Activated T-cell treated with anti-CD3 and anti-CD28 coated beads for 4 hours (primary cell): Measurements from ENCODE around the gene RNF5.
"Not testable (repeated sequence)": the region's sequence is repeated elsewhere in the genome, so short reads cannot be mapped to it uniquely, and the experiment has no call there.

Experiments
- DNase-seq: peaks from one replicate; pipeline ENCODE4 v3.0.0-alpha.2; 2020

Gene RNF5

DNA sequence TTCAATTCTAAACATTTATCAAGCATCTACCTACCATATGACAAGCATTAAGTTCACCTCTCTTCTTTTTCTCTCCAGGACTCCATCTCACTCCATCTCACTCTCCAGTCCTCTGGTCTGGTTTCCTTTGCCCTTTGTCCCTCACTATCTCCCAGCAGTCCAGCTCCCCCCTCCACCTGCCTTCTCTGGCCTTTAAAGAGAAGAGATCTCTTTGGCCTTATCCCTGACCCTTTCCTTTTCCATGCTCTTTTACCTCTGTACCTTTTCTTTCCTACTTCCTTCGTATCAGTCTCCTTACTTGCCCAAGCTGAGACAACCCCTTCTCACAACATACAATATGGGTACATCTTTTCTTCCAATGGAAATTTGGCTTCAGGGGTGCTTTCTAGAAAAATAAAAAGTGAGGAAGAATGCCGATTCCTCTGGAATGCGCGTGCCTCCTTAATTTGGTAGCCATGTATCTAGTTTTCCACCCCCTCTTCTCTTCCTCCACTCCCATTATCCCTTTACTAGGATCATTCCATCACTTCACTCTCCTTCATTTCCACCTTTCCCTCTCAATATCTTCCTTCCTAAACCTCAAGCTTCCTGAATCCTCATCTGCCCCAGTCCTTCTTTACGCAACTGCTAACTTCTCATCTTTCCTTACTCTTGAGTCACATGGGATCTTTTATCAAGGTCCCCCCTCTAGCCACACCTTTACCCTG is 1.6 kb upstream of the RNF5 start:
- no peak for DNase-seq

DNA sequence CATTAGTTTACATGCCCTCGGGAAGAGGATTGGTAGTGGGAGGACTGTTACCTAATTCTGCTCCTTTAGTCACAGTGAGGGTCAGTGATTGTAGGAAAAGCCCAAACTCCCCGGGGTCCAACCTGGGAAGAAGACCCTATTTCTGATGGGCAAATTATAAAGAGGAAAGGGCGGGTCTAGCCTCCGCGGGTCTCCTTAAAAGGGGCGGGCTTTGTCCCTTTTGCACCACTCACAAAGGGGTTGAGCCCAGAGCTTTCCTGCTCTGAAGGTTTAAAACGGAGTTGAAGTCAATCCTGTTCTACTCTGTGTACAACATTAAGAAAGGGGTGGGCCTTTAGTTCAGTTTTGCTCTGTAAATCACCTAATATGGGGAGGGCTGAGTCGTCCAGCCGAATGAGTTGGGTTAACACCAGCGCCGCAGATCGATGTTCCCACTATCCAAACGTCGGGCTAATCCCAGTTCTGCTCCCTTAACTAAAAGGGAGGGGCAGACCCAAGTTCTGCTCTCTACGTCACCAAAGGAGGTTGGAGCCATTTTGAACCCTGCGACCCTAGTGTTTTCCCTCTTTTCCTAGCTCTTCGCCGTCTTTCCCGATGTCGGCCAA is 920 bp upstream of the RNF5 start:
- DNase-seq: no peak

DNA sequence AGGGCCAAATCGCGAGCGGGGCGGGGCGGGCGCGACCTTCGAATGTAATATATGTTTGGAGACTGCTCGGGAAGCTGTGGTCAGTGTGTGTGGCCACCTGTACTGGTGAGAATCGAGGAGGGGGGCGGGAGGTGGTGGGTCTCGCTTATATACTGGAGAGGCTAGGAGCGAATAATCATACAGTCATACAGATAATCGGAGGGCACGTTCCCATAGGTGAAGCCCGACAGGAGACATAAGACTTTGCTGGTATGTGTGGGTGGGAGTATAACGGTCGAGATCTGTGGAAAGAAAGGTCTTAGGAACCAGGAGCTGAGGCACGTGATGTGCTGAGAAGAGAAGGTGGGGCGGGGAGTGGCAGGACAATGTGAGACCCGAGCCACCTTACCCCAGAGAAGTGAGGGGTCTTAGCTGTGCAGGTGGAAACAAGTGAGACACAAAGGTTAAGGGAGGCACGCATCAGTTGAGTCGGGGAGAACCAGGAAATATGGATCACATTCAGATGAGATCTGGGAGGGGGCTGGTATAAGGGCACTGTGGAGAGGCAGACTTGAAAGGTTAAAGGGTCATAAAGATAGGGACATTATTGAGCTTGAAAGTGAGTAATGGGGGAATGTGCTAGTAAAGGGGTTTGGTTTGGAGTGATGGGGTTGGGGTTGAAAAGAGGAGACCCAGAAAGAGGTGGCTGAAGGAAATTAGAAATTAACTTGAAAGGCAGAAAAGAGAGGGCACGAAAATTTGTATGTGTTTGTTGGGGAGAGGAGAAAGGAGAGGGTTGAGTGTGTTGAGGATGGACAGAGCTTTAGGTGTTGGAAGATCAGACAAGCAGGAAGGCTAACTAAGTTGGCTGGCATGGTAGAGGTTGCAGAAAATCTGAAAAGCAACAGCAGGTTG is 589 bp downstream of the RNF5 start:
- no peak for DNase-seq

DNA sequence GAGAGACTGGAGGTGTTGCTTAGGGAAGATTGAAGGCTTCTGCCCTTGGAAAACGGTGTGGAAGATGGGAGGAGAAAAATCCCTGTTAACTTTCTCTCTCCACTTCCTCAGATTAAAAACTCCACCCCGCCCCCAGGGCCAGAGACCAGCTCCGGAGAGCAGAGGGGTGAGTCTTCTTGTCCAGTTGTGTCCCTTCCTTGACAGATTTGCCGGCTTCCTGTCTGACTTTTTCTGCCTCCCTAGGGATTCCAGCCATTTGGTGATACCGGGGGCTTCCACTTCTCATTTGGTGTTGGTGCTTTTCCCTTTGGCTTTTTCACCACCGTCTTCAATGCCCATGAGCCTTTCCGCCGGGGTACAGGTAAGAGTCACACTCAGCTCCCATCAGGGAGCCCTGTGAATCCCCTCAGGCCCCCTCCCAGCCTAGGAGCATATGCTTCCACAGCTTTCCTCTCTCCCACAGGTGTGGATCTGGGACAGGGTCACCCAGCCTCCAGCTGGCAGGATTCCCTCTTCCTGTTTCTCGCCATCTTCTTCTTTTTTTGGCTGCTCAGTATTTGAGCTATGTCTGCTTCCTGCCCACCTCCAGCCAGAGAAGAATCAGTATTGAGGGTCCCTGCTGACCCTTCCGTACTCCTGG is 1.7 kb downstream of the RNF5 start:
- DNase-seq: no peak

DNA sequence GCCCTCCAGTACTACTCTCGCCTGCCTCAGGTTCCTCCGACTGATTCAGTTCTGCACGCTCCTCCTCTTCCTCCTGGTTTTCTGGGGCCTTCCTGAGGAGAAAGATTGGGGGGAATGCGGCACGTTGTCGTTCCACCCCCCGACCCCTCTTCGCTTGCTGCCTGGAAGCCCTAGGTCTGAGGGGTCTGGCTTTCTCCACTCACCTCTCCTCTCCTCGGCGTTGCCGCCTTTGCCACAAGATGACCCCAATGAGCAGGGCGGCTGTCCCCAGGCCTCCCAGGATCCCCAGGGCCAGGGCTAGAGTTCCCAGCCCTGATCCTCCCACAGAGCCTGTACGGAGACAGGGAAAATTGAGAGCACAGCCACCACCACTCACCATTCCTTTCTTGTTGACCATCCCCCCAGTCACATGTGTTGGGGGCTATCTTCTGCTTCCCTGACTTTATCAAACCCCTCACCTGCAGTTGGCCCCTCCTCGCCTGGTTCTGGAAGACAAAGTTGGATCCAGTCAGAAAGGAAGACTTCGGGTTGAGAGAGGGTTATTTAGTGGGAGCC is 3.0 kb downstream of the RNF5 start:
- DNase-seq: no peak

DNA sequence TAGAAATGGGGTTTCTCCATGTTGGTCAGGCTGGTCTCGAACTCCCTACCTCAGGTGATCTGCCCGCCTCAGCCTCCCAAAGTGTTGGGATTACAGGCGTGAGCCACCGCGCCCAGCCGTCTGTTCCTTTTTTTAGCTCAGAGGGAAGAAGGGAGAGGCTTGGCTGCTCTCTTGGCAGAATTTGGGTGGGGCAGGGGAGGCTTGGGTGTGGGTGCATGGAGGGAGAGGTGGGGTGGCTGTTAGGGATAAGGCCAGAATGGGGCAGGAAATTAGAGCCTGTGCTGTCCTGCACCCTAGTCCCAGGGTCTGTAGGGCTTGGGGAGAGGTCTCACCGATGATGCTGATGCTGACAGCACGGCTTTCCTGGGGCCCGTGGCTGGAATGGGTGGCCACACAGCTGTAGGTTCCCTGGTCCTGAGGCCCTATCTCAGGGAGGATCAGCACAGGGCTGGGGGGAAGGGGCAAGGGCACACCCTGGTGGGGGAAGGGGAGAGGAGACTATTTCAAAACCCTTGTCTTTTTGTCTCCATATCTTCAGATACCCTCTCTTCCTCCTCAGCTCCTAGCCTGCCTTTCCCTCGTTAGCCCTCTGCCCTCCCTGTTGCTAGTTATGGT is 3.8 kb downstream of the RNF5 start:
- no peak for DNase-seq

DNA sequence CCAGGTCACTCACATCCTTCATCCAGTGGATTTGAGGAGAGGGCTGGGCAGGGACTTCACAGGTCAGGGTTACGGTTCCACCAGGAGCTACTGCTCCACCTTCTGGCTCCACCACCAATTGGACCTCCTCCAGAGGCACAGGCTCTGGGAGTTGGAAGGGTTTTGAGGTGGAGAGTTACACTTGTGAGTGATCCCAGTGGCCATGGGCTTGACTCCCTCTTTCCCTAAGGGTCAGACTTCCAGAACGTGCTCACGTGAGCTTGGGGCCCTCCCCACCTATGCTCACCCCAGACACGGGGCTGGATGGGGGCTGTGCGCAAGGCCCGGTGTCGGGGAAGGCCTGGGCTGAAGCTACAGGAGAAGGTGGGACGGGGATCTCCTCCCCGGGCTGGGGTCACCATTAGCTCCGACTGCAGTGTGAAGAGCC is 4.4 kb downstream of the RNF5 start:
- DNase-seq: no peak

DNA sequence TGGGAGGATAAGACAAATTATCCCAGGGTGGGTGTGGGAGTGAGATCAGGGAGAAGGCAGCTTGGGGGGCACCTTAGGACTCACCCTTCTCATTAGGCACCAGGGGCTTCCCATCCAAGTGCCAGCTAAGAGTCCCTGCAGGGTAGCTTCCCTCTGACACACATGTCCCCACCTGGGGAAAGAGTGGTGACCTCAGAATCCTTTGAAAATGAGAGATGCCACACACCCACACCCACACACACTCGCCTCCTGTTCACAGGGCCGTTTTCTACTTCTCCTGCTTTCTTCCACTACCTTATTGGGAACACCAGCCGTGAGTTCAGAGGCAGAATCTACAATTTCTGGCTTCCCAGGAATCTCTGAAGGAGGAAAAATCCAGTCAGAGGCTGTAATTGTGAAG is 4.8 kb downstream of the RNF5 start:
- no peak for DNase-seq

DNA sequence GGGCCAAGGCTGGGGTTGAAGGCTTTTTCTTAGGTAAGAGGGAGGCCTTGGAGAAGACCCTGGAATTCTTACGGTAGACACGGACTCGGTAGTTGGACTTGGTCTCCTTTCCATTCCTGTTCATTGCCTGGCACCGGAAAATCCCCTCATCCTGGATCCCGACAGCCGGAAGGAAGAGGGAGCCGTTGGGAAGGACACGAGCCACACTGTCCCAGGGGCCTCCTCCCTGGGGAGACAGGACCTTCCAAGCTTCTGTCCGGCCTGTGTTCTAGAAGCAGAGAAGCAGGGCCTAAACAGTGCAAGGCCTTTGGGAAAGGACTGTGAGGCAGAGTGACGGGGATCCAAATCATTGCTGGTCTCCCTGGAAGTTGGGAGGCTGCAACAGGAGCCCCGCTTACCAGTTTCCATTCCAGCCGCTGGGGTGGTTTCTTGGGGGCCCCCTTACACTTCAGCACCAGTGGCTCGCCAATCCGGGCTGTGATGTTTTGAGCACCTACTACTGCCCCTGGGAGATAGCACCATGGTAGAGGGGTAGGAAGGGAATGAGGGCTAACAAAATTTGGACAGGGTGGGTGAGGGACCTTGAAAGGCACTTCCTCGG is 5.4 kb downstream of the RNF5 start:
- no peak for DNase-seq

DNA sequence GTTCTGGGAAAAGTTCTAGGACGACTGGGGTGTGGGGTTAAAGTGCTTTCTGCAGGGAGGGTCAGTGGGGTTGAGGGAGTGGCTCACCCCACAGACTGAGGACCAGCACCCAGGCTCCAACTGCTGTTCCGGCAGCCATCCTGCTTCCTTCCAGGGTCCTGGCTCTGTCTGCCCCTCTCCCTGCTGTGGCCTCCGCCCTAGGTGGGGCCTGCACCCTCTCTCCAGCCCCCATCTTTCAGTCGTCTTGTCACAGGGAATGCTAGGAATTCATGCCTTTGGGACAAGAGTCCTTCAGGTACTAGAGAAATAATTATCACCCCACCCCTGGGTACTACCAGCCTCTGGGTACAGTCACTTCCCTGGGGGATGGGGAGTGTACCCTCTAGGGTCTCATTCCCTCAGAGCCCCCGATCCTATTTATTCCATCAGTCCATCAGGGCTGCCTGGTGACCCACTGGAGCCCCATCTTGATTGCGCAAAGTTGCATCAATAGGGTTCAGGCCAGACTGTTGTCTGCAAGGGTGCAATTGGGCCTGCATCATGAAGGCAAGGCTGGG is 6.0 kb downstream of the RNF5 start, which contains the start of gene AGER:
Gene AGER, minus strand, starts transcription at position 170 of the 557 bp plus-strand sequence. Its CDS starts 31 bp downstream, at position 139.
- DNase-seq: no peak

DNA sequence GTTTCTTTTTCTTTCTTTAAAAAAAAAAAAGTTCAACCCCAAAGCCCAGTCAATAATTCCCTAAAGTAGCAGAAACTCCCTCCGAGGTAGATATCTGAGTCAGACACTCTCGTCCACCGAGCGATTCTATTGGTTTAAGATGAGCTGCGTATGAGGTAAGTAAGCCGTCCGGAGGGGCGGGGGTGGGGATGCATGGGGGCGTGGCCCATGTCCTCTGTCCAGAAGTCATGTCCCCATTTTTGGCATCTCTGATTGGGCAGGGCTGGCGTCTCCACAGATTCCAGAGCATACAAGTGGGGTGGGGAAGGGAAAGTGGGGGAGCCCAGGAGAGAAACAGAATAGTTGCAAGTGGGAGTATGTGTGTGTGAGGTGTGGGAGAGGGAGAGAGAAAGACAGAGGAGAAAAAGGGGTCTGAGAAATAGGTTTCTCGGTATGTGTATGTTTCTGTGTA is 7.5 kb downstream of the RNF5 start:
- DNase-seq: not testable (repeated sequence)

DNA sequence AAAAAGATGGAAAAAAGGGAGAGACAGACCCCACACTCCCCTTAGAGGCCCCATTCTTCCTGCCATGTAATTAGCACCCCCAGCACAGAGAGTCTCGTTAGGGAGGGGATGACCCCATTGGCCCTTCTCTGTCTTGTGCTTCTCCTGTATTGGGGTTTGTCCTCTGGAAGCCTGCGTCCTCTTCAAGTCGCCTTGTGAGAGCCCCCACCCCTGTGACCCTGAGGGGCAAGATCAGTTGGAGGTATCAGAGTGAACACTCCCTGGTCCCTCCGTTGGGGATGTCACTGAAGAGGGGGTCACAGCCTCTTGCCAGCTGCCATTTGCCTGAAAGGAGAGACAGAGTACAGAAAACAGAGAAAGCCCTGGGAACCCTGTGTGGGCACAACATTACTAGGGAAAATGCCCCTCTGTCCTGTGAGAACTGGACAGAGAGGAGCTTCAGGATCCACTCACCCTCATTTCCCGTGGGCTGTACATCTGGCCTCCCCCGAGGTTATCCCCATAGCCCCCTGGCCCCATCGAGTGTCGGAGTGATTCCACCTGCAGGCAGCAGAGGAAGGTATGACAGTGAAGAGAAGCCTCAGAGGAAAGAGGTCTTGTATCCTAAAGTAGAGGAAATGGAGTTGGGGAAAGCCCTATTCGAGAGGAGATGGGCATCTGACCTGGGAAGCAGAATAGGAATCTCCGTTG is 8.1 kb downstream of the RNF5 start:
- not testable (repeated sequence) for DNase-seq

DNA sequence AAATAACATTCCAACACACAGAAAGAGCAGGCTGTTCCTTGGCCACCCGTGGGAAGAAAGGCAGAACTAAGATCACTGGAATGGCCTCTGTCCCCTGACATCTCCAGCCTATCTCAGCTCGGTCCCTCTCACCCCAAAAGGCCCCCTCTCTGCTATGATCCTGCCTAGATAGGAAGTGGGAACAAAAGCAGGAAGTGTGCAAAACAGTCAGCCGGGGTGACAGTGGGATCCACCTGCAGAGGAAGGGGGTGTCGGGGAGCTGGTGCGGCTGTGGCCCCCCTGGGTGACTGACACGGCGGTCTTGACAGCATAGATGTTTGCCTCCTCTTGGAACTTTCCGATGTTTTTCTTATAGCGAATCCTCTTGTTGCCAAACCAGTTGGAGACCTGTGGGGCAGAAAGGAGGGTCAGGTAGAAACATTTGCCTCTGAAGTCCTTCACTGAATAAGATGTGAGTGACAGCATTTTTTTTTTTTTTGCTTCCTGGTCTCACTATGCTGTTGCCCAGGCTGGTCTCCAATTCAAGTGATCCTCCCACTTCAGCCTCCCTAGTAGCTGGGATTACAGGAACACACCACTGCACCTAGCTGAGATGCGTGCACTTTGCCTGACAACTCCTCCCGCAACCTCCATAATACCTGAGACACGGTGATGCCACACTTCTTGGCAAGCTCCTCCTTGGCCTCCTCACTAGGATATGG is 9.0 kb downstream of the RNF5 start:
- DNase-seq: no peak

DNA sequence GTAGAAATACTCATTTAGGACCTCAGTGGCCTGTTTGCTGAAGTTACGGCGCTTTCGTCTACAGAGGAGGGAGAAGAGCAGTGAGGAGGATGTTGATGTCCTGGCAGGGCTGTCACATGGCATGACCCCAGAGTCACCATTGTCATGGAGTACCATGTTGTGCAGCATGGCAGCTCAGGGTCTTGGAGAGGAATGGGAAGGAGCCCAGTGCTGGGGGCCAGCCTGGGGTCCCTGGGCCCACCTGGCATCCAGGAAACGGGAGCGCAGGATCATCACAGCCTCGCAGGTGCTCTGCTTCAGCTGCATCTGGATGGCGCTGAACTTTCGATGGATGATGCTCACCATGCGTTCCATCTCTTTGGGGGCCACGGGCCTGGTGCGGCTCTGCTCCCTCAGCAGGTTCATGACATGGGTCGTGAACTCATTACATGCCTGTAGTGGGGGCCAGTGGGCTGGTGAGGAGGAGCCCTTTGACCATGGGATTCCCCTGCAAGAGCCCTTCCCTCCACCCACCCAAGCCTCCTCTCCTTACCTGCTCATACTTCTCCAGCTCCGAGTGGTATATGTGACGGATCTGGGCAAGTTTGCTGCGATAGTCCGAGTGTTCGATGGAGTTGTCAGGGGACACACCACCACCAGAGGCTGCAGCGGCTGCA is 9.6 kb downstream of the RNF5 start:
- DNase-seq: not testable (repeated sequence)

DNA sequence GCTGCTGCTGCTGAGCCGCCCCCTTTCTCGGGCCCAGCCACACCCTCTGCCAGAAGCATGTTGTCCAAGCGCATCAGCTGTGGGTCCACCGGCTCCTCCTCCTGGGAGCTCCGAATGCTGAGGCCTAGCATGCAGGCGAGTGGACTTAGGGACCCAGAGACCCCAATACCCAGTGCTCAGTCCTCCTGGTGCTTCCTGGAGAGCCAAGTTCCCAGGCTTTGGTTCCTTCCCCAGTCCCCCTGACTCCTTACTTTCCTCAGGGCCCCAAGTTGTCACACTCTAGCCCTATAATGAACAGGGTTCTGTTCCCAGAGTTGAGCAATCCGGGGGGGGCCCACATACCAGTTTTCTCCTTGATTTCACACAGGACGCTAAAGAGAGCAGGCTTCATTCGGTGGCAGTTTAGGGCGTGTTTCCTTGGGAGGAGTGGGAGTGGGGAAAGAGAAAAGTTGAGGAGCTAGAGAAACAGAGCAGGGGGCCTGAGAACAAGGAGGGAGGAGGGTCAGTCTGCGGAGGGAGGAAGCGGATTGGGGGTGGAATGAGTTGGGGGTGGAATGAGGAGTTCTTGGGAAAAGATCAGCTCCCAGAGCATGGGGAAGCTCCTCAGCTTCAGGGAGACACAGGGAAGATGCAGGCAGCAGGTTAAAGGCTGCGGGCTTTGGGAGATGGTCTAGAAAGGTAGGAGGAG is 10.3 kb downstream of the RNF5 start:
- DNase-seq: no peak

DNA sequence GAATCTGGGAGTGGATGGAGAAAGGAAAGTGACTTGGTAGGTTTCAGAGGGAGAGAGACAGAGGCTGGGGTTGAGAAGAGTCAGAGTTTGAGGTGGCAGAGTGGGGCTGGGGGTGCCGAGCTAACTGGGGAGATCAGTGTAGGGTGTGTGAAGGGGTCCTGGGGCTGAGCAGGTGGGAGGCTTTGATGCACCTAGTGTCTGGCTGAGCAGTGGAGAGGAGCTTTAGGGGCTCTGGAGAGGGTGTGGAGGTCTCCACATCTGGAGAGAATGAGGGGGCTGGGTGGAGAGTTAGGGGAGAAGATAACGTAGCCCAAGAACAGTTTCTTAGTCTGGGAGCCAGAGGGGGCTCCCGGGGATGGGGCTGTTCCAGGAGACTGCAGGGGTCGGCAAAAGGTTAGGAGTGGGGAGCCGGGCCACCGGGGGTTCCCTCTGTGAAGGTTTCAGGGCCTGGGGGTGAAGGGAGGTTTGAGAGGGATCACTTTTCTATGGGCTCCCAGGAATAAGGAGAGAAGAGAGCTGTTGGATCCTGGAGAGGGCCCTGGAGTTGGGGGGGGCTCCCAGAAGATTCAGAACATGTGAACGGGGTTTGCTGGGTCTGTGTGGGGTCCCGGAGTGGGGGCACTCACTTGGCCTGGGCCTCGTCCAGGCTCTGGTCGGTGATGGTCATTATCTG is 11.0 kb downstream of the RNF5 start:
- no peak for DNase-seq

DNA sequence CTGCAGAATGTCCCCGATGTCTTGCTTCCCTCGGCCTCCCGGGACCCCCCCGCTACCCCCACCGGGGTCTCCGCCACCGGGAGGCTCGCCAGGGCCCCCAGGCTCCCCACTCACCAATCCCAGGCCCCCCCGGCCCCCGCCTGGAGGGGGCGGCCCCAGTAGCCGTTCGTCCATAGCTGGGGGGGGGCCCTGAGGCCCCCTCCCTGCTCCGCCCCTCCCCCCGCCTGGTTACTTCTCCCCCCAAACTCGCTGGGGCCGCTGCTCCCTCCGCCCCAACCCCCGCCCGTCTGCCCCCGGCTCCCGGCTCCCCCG is 11.5 kb downstream of the RNF5 start:
- DNase-seq: no peak

DNA sequence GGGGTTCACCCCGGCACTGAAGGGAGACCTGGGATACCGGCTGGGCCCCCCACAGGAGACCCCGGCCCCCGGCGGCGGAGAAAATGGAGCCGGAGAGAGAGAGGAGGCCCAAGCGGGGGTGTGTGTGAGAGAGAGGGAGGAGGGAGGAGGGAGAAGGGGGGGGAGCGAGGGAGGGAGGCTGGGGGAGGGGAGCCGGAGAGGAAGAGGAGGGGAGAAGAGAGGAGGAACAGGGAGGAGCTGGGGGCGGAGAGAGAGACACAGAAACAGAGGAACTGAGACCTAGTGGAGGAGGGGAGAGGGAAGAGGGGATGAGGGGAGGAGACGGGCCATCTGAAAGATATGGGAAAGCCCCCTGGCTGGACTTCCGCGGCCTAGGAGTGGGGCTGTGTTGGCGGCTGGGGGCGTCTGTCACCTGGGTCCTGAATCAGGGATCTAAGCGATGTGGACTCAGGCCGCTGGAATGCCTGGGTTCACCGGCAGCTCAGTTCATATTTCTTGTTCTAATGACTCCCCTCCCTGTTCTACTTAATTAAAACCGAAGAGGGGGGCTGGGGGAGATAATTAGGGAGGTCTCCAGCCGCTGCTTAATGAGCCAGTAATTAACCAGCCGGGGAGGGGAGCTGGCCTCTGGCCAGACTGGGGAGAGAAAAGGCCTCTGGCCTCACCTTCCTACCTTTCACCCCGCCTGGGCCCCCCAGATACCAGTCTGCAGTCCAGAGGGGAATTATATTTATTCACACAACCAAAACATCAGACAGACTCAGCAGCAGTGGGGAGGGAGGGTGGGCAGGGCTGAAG is 12.0 kb downstream of the RNF5 start, which contains the start of gene PBX2:
Gene PBX2, minus strand, starts transcription at position 149 of the 798 bp plus-strand sequence. CDS start 287 bp downstream, outside the sequence.
- peak; percentile 84 for DNase-seq
